PC-9 (cell line): Measurements from ENCODE around the gene UGT1A1. TPM values are rescaled to one million over a fixed set of nuclear protein-coding genes. Genes with fewer than 3 reads are reported as not detected.

Experiments
- BruUV-seq: library from RNA; stranded (reverse); fragments of 400-500 nt; replicated peaks from 2 replicates; lab custom pipeline; 2021; lab: Mats Ljungman, UMichigan
- CTCF ChIA-PET: fragments of 300-600 bp; sonication (Branson Sonifier 250); formaldehyde crosslinking; loops from one replicate; lab custom pipeline; 2022; ENCODE audit warnings: antibody characterized with exemption; lab: Charles Lee
- POLR2A ChIA-PET: fragments of 300-600 bp; sonication (Branson Sonifier 250); formaldehyde crosslinking; loops from one replicate; lab custom pipeline; 2022; ENCODE audit warnings: antibody characterized with exemption; ENCODE audit not compliant: unreplicated experiment; lab: Charles Lee
- DNase-seq, 2 experiments: peaks; one replicate each; pipeline versions ENCODE4 v3.0.0 to v3.0.0-alpha.2; 2015 to 2022; ENCODE audit warnings: mixed read lengths in 1 of 2
- H2AFZ ChIP-seq: fragments of 200-600 bp; sonication (generic); 2 replicates; pipeline ENCODE4 v1.8.1; 2017; ENCODE audit warnings: antibody characterized with exemption
- H3F3A ChIP-seq: fragments of 200-600 bp; sonication (generic); 2 replicates; pipeline ENCODE4 v1.8.1; 2017; ENCODE audit warnings: antibody characterized with exemption, mild to moderate bottlenecking, low read depth; ENCODE audit not compliant: insufficient read depth
- H3K27ac ChIP-seq: fragments of 200-600 bp; sonication (generic); 2 replicates; pipeline ENCODE4 v1.6.1; 2016; ENCODE audit warnings: mixed run types
- H3K27me3 ChIP-seq: fragments of 200-600 bp; sonication (generic); 2 replicates; pipeline ENCODE4 v1.6.1; 2016; ENCODE audit warnings: low read depth, mixed run types; ENCODE audit not compliant: insufficient read depth
- H3K36me3 ChIP-seq: fragments of 200-600 bp; sonication (generic); 2 replicates; pipeline ENCODE4 v1.6.1; 2016; ENCODE audit warnings: low read depth, mixed run types
- H3K4me1 ChIP-seq: fragments of 200-600 bp; sonication (generic); replicated peaks from 2 replicates; pipeline ENCODE4 v1.6.1; 2016; ENCODE audit warnings: mixed run types; ENCODE audit not compliant: insufficient read depth
- H3K4me2 ChIP-seq: fragments of 200-600 bp; sonication (generic); 2 replicates; pipeline ENCODE4 v1.6.1; 2017; ENCODE audit warnings: mixed run types
- H3K4me3 ChIP-seq: fragments of 200-600 bp; sonication (generic); 2 replicates; pipeline ENCODE4 v1.6.1; 2016; ENCODE audit warnings: mixed run types
- H3K79me2 ChIP-seq: fragments of 200-600 bp; sonication (generic); 2 replicates; pipeline ENCODE4 v1.6.1; 2017; ENCODE audit warnings: low read depth, mixed run types
- H3K9me2 ChIP-seq: fragments of 200-600 bp; sonication (generic); 2 replicates; pipeline ENCODE4 v1.8.1; 2017; ENCODE audit warnings: mild to moderate bottlenecking; ENCODE audit not compliant: insufficient read depth
- H3K9me3 ChIP-seq: fragments of 200-600 bp; sonication (generic); 2 replicates; pipeline ENCODE4 v1.8.1; 2016; ENCODE audit warnings: low read depth; ENCODE audit not compliant: insufficient read depth
- H4K20me1 ChIP-seq: fragments of 200-600 bp; sonication (generic); 2 replicates; pipeline ENCODE4 v1.8.1; 2017; ENCODE audit not compliant: insufficient read depth
- EZH2 ChIP-seq: fragments of 200-600 bp; sonication (generic); IDR thresholded peaks from 2 replicates; pipeline ENCODE4 v1.8.0; 2017; ENCODE audit warnings: antibody characterized with exemption, low read depth
- intact Hi-C: fragments of 100-400 bp; cut with micrococcal nuclease; formaldehyde crosslinking; loops from one replicate; pipeline ENCODE4 v1.10.0; 2022; ENCODE audit not compliant: unreplicated experiment
- total RNA-seq: library from RNA; stranded (reverse); gene quantifications from 2 replicates; pipeline ENCODE4 v1.2.3, GENCODE V29; 2021
- TF ChIP-seq, protein P1 (sequence below): fragments of 200-600 bp; sonication (generic); conservative IDR thresholded peaks from 2 replicates; pipeline ENCODE4 v1.6.1; 2017; ENCODE audit warnings: mixed run types, antibody characterized with exemption, mild to moderate bottlenecking, moderate library complexity

The UGT1A1 gene
- total RNA-seq, 1 experiment from 2014 or later: 64.8 TPM

DNA sequence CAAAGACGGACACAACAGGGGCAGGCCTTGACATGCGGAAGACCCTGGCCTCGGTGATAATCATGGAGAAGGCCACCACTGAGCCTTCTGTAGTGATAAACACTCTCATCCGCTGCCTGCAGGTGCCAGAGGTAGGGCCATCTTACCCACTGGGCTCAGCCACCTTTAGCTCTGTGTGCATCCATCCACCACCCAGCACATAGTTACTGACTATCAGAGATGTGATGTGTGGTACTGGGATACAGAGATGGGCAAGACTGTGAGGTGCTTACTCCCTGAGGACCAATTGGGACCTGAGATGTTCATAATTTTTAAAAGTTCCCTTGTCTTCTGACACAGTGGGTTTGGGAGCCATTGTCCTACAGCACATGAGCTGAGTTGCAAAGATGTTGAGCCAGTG lies 19.7 kb downstream of the UGT1A1 start:
- H3F3A ChIP-seq: peaks cover 18% of the 10 kb centered on the region; the same call in 1 of the 2 replicates
- no TSS peak for BruUV-seq
- ChIA-PET POLR2A (no interaction called here), CTCF (no interaction called here)
- H3K4me1 ChIP-seq: no peaks in the 10 kb centered on the region
- intact Hi-C loops: no loop called here
- no peak overlapping the region for H3K27ac ChIP-seq
- DNase-seq: no peak
- H3K9me3 ChIP-seq: no peaks in the 10 kb centered on the region; the same call in 1 of the 2 replicates
- no peaks in the 10 kb centered on the region for H4K20me1 ChIP-seq
- H3K79me2 ChIP-seq: no peaks in the 10 kb centered on the region
- TF ChIP-seq EZH2: no peak
- TF ChIP-seq, protein P1, sequence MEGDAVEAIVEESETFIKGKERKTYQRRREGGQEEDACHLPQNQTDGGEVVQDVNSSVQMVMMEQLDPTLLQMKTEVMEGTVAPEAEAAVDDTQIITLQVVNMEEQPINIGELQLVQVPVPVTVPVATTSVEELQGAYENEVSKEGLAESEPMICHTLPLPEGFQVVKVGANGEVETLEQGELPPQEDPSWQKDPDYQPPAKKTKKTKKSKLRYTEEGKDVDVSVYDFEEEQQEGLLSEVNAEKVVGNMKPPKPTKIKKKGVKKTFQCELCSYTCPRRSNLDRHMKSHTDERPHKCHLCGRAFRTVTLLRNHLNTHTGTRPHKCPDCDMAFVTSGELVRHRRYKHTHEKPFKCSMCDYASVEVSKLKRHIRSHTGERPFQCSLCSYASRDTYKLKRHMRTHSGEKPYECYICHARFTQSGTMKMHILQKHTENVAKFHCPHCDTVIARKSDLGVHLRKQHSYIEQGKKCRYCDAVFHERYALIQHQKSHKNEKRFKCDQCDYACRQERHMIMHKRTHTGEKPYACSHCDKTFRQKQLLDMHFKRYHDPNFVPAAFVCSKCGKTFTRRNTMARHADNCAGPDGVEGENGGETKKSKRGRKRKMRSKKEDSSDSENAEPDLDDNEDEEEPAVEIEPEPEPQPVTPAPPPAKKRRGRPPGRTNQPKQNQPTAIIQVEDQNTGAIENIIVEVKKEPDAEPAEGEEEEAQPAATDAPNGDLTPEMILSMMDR: no peak
- no peaks in the 10 kb centered on the region for H3K9me2 ChIP-seq
- H2AFZ ChIP-seq: no peak overlapping the region
- no peaks in the 10 kb centered on the region for H3K27me3 ChIP-seq
- no peak overlapping the region for H3K4me3 ChIP-seq
- H3K36me3 ChIP-seq: no peaks in the 10 kb centered on the region
- H3K4me2 ChIP-seq: no peak overlapping the region

GRCh38 chr2:233780771-233781170 lies 20.7 kb downstream of the UGT1A1 start:
- BruUV-seq: no TSS peak
- DNase-seq: no peak
- no peaks in the 10 kb centered on the region for H3K36me3 ChIP-seq
- no peak overlapping the region for H2AFZ ChIP-seq
- no peaks in the 10 kb centered on the region for H3K79me2 ChIP-seq
- peaks cover 14% of the 10 kb centered on the region; the same call in 1 of the 2 replicates for H3F3A ChIP-seq
- H3K4me1 ChIP-seq: no peaks in the 10 kb centered on the region
- no peak overlapping the region for H3K4me2 ChIP-seq
- no peak overlapping the region for H3K27ac ChIP-seq
- no peak for TF ChIP-seq EZH2
- TF ChIP-seq, protein P1: no peak
- no peaks in the 10 kb centered on the region for H3K9me2 ChIP-seq
- ChIA-PET CTCF (interaction anchor here (0.5 kb wide), 1 partner anchor 65 kb away, joined by 5 read pairs; no protein-coding TSS in a partner anchor), POLR2A (interaction anchor here (0.7 kb wide), 1 partner anchor 1383 kb away, joined by 3 read pairs; no protein-coding TSS in a partner anchor)
- intact Hi-C loops: no loop called here
- no peaks in the 10 kb centered on the region; the same call in 1 of the 2 replicates for H3K9me3 ChIP-seq
- H3K4me3 ChIP-seq: no peak overlapping the region
- no peaks in the 10 kb centered on the region for H4K20me1 ChIP-seq
- no peaks in the 10 kb centered on the region for H3K27me3 ChIP-seq

DNA sequence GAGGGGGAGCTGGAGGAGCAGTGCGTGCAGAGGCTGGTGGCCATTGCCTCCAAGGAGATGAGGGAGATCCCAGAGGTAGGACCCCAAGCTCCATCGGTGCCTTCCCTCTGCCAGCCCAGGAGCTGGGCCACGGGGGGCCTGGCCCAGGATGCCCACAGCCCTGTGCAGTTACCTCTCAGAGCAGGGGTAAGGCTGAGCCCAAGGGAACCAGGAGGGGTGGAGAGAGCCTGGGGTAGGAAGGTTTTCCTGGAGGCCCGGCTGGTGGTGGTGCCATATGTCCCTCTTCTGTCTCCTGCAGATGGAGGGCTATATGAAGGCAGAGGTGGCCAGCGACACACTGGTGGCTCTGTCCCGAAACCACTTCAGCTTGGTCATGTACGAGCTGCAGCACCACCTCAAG lies 29.5 kb downstream of the UGT1A1 start:
- TF ChIP-seq, protein P1: no peak
- no peak for TF ChIP-seq EZH2
- ChIA-PET POLR2A (no interaction called here), CTCF (no interaction called here)
- DNase-seq: no peak
- no peaks in the 10 kb centered on the region for H3K27me3 ChIP-seq
- H3K27ac ChIP-seq: no peak overlapping the region
- H4K20me1 ChIP-seq: no peaks in the 10 kb centered on the region
- H2AFZ ChIP-seq: no peak overlapping the region
- H3K4me1 ChIP-seq: no peaks in the 10 kb centered on the region
- no peak overlapping the region for H3K4me3 ChIP-seq
- H3K4me2 ChIP-seq: no peak overlapping the region
- intact Hi-C loops: no loop called here
- no peaks in the 10 kb centered on the region for H3F3A ChIP-seq
- BruUV-seq: no TSS peak
- H3K36me3 ChIP-seq: no peaks in the 10 kb centered on the region
- H3K79me2 ChIP-seq: no peaks in the 10 kb centered on the region
- peaks cover 3% of the 10 kb centered on the region; the same call in 1 of the 2 replicates for H3K9me3 ChIP-seq
- H3K9me2 ChIP-seq: no peaks in the 10 kb centered on the region
